Subcutaneous abdominal adipose tissue (tissue), 5 donors: ENCODE measurements around the gene PPP3CB.

ENCODE experiments used
- H3K27ac ChIP-seq: one replicate; pipeline ENCODE4 v1.7.0; 2013; ENCODE audit warnings: low read depth, mild to moderate bottlenecking, inconsistent platforms, low read length, moderate library complexity
- H3K27me3 ChIP-seq, 5 donors: one replicate each; pipeline ENCODE4 v1.7.0; 2013; ENCODE audit warnings: low read length in 5 of 5, inconsistent platforms in 1 of 5; ENCODE audit not compliant: control insufficient read depth in 5 of 5, insufficient read depth in 4 of 5
- H3K36me3 ChIP-seq, 5 donors: one replicate each; pipeline ENCODE4 v1.7.0; 2013; ENCODE audit warnings: low read length in 5 of 5; ENCODE audit not compliant: control insufficient read depth in 5 of 5, insufficient read depth in 5 of 5
- H3K4me1 ChIP-seq, 5 donors: one replicate each; pipeline ENCODE4 v1.7.0; 2013; ENCODE audit warnings: low read length in 5 of 5, mild to moderate bottlenecking in 3 of 5, moderate library complexity in 1 of 5; ENCODE audit not compliant: control insufficient read depth in 5 of 5, insufficient read depth in 5 of 5
- H3K4me3 ChIP-seq, 5 donors: one replicate each; pipeline ENCODE4 v1.7.0; 2013; ENCODE audit warnings: low read length in 5 of 5, low read depth in 1 of 5
- H3K9ac ChIP-seq, 5 donors: one replicate each; pipeline ENCODE4 v1.7.0; 2013; ENCODE audit warnings: low read length in 5 of 5, mild to moderate bottlenecking in 4 of 5, moderate library complexity in 3 of 5
- H3K9me3 ChIP-seq, 5 donors: one replicate each; pipeline ENCODE4 v1.7.0; 2013; ENCODE audit warnings: low read length in 5 of 5; ENCODE audit not compliant: control insufficient read depth in 5 of 5
- donor health status: healthy.
- donor health status: healthy.
- donor health status: healthy.
- donor health status: healthy.
- donor health status: healthy.

The PPP3CB gene

GRCh38 chr10:73512207-73512743 is 16.5 kb upstream of the PPP3CB start:
- H3K27me3 ChIP-seq: no peaks in the 10 kb centered on the region
- no peaks in the 10 kb centered on the region for H3K4me1 ChIP-seq
- peaks cover 0 to 14% (median 9%) of the 10 kb centered on the region in 5 donors for H3K36me3 ChIP-seq
- H3K9me3 ChIP-seq: no peaks in the 10 kb centered on the region
- no peak overlapping the region for H3K4me3 ChIP-seq
- no peak overlapping the region for H3K27ac ChIP-seq
- no peak overlapping the region for H3K9ac ChIP-seq

GRCh38 chr10:73509695-73510094 is 13.9 kb upstream of the PPP3CB start:
- H3K27ac ChIP-seq: no peak overlapping the region
- no peak overlapping the region for H3K4me3 ChIP-seq
- H3K9ac ChIP-seq: no peak overlapping the region
- H3K4me1 ChIP-seq: no peaks in the 10 kb centered on the region
- H3K36me3 ChIP-seq: peaks cover 0 to 7% (median 5%) of the 10 kb centered on the region in 5 donors
- no peaks in the 10 kb centered on the region for H3K27me3 ChIP-seq
- H3K9me3 ChIP-seq: no peaks in the 10 kb centered on the region

GRCh38 chr10:73506491-73506890 is 10.7 kb upstream of the PPP3CB start:
- H3K4me3 ChIP-seq: no peak overlapping the region
- H3K36me3 ChIP-seq: peaks cover 0 to 18% (median 12%) of the 10 kb centered on the region in 5 donors
- no peaks in the 10 kb centered on the region for H3K27me3 ChIP-seq
- no peak overlapping the region for H3K27ac ChIP-seq
- H3K9me3 ChIP-seq: no peaks in the 10 kb centered on the region
- no peaks in the 10 kb centered on the region for H3K4me1 ChIP-seq
- H3K9ac ChIP-seq: peak overlapping the region in 1 of 5 donors; percentile 30

GRCh38 chr10:73506074-73506473 is 10.2 kb upstream of the PPP3CB start:
- no peak overlapping the region for H3K27ac ChIP-seq
- H3K27me3 ChIP-seq: no peaks in the 10 kb centered on the region
- peaks cover 0 to 18% (median 12%) of the 10 kb centered on the region in 5 donors for H3K36me3 ChIP-seq
- H3K9me3 ChIP-seq: no peaks in the 10 kb centered on the region
- H3K9ac ChIP-seq: peak overlapping the region in 1 of 5 donors; percentile 30
- no peak overlapping the region for H3K4me3 ChIP-seq
- H3K4me1 ChIP-seq: no peaks in the 10 kb centered on the region

GRCh38 chr10:73503037-73503436 is 7.2 kb upstream of the PPP3CB start:
- no peak overlapping the region for H3K9ac ChIP-seq
- no peaks in the 10 kb centered on the region for H3K9me3 ChIP-seq
- H3K4me1 ChIP-seq: no peaks in the 10 kb centered on the region
- no peak overlapping the region for H3K27ac ChIP-seq
- H3K4me3 ChIP-seq: no peak overlapping the region
- H3K27me3 ChIP-seq: no peaks in the 10 kb centered on the region
- H3K36me3 ChIP-seq: peaks cover 0 to 21% (median 15%) of the 10 kb centered on the region in 5 donors

- Histone ChIP-seq H3K27ac (no peak overlapping the region), H3K4me1 (peaks cover 0 to 9% (median 4%) of the 10 kb centered on the region in 5 donors), H3K9ac (peak overlapping the region in 1 of 5 donors; percentile 16), H3K36me3 (peaks cover 0 to 21% (median 15%) of the 10 kb centered on the region in 5 donors), H3K27me3 (no peaks in the 10 kb centered on the region), H3K9me3 (no peaks in the 10 kb centered on the region), H3K4me3 (no peak overlapping the region)
Measured at GRCh38 chr10:73501651-73502050, 5.8 kb upstream of the PPP3CB start.

GRCh38 chr10:73497623-73498022 is 1.8 kb upstream of the PPP3CB start:
- Histone ChIP-seq H3K36me3 (peaks cover 0 to 9% (median 3%) of the 10 kb centered on the region in 5 donors), H3K4me3 (no peak overlapping the region), H3K9ac (no peak overlapping the region), H3K9me3 (no peaks in the 10 kb centered on the region), H3K4me1 (peaks cover 0 to 38% (median 31%) of the 10 kb centered on the region in 5 donors), H3K27ac (no peak overlapping the region), H3K27me3 (no peaks in the 10 kb centered on the region)

GRCh38 chr10:73495226-73495883 is 469 bp downstream of the PPP3CB start:
- peak overlapping the region; percentile 75 to 94 (median 80) for H3K4me3 ChIP-seq
- H3K4me1 ChIP-seq: peaks cover 0 to 45% (median 35%) of the 10 kb centered on the region in 5 donors
- H3K9ac ChIP-seq: peak overlapping the region; percentile 89 to 100 (median 98)
- peak overlapping the region; percentile 100 for H3K27ac ChIP-seq
- no peaks in the 10 kb centered on the region for H3K9me3 ChIP-seq
- no peaks in the 10 kb centered on the region for H3K27me3 ChIP-seq
- peaks cover 0 to 9% (median 3%) of the 10 kb centered on the region in 5 donors for H3K36me3 ChIP-seq

GRCh38 chr10:73494877-73495225 is 973 bp downstream of the PPP3CB start:
- peaks cover 0 to 6% (median 3%) of the 10 kb centered on the region in 5 donors for H3K36me3 ChIP-seq
- H3K9me3 ChIP-seq: no peaks in the 10 kb centered on the region
- H3K27me3 ChIP-seq: no peaks in the 10 kb centered on the region
- peak overlapping the region; percentile 89 to 100 (median 98) for H3K9ac ChIP-seq
- peak overlapping the region; percentile 100 for H3K27ac ChIP-seq
- H3K4me3 ChIP-seq: peak overlapping the region; percentile 75 to 94 (median 80)
- peaks cover 0 to 45% (median 39%) of the 10 kb centered on the region in 5 donors for H3K4me1 ChIP-seq

- H3K27ac ChIP-seq: peak overlapping the region; percentile 100
Measured at GRCh38 chr10:73494213-73494612, 1.6 kb downstream of the PPP3CB start.

More at GRCh38 chr10:73494213-73494612, 1.6 kb downstream of the PPP3CB start:
- H3K4me1 ChIP-seq: peaks cover 0 to 45% (median 39%) of the 10 kb centered on the region in 5 donors
- peak overlapping the region in 2 of 5 donors; percentile 98 to 100 for H3K9ac ChIP-seq
- no peaks in the 10 kb centered on the region for H3K9me3 ChIP-seq
- H3K27me3 ChIP-seq: no peaks in the 10 kb centered on the region
- H3K36me3 ChIP-seq: peaks cover 0 to 5% (median 3%) of the 10 kb centered on the region in 5 donors
- H3K4me3 ChIP-seq: peak overlapping the region in 2 of 5 donors; percentile 55 to 86
